OCI-LY3 (cell line): ENCODE measurements around the gene PEPD.

Experiments
- EZH2phosphoT487 ChIP-seq: fragments of 200-600 bp; shearing (Covaris generic); IDR thresholded peaks from 2 replicates; pipeline ENCODE4 v1.6.1; 2018; ENCODE audit warnings: antibody characterized with exemption, mixed run types, low read depth
- TF ChIP-seq, protein P1 (sequence below): fragments of 200-600, 300-600 bp; sonication (generic); IDR thresholded peaks from 2 replicates; pipeline ENCODE4 v1.5.1; 2014; ENCODE audit warnings: antibody characterized with exemption, low read length, low read depth

DNA sequence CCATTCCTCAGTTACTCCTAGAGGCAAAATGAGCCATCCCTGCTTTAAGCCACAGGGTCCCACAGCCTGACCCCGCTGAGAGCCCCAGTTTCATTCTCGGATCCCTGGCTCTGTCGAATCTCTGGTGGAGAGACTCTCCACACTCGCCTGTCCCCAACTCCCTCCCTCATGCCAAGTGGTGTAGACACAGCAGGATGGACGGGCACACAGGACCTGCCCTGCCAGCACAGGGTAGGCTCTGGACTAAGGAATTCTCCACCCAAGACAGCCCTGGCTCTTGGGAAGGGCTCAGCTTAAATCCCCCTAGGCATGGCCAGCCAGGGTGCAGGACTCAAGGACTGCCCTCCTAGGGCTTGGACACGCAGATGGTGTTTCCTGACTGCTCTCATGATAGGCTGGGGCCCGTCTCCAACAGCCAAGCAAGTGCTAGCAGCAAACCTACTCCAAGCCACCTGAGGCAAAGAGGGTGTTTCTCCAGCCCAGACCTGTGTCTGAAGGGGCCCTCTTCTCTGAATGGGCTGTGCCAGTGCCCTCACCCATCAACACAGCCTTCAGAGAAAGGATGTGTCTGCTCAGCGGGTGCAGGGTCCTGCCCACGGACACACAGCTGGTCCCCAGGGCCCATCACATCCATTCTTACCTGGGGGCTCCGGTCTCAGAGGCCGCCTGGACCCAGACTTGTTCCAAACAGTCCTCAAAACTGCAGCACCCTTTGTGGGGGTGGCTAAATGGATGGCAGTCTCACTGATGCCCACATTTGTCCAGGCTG is 65.3 kb downstream of the PEPD start:
- TF ChIP-seq, protein P1, sequence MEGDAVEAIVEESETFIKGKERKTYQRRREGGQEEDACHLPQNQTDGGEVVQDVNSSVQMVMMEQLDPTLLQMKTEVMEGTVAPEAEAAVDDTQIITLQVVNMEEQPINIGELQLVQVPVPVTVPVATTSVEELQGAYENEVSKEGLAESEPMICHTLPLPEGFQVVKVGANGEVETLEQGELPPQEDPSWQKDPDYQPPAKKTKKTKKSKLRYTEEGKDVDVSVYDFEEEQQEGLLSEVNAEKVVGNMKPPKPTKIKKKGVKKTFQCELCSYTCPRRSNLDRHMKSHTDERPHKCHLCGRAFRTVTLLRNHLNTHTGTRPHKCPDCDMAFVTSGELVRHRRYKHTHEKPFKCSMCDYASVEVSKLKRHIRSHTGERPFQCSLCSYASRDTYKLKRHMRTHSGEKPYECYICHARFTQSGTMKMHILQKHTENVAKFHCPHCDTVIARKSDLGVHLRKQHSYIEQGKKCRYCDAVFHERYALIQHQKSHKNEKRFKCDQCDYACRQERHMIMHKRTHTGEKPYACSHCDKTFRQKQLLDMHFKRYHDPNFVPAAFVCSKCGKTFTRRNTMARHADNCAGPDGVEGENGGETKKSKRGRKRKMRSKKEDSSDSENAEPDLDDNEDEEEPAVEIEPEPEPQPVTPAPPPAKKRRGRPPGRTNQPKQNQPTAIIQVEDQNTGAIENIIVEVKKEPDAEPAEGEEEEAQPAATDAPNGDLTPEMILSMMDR, result no peak
- TF ChIP-seq EZH2phosphoT487, result no peak
